Endometrium (tissue), 2 donors: Measurements from ENCODE around the gene UBE2E1.
"Not testable (repeated sequence)": the region's sequence is repeated elsewhere in the genome, so short reads cannot be mapped to it uniquely, and the experiment has no call there.

Experiments used
- FAIRE-seq: peaks from 2 replicates; lab custom pipeline; 2012; peaks lifted over from hg19 to GRCh38; lab: Jason Lieb, UNC
- donor health status: control.
- donor health status: control.

The UBE2E1 gene

GRCh38 chr3:23918331-23918730 is 112.6 kb downstream of the UBE2E1 start:
- not testable (repeated sequence) for FAIRE-seq

DNA sequence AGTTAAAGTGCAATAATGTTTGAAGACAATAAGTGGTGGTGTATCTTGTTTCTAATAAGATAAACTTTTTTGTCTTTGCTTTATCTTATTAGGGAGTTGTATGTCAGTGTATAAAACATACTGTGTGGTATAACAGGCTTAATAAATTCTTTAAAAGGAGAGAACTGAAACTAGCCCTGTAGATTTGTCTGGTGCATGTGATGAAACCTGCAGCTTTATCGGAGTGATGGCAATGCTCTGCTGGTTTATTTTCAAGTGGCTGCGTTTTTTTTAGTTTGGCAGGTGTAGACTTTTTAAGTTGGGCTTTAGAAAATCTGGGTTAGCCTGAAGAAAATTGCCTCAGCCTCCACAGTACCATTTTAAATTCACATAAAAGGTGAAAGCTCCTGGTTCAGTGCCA is 113.9 kb downstream of the UBE2E1 start:
- no peak for FAIRE-seq

GRCh38 chr3:23920151-23920655 is 114.4 kb downstream of the UBE2E1 start:
- FAIRE-seq, result no peak

DNA sequence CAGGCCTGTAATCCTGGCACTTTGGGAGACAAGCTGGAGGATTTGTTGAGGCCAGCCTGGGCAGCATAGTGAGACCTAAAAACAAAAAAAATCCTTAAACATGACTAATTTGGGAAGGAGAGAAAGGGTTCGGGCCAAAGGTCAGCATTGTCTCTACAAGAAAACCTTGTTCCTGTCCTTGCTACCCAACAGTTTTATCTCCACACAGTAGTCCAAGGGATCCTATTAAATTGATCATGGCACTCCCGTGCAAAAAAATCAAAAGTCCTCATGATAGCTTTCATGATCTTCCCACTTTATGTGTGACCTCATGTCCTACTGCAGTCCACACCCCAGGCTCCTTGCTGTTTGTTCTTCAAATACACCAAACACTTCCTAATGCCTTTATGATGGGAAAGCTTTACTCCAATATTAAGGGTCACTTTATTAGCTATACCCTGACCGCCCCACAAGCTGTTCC is 115.3 kb downstream of the UBE2E1 start:
- FAIRE-seq, result no peak

DNA sequence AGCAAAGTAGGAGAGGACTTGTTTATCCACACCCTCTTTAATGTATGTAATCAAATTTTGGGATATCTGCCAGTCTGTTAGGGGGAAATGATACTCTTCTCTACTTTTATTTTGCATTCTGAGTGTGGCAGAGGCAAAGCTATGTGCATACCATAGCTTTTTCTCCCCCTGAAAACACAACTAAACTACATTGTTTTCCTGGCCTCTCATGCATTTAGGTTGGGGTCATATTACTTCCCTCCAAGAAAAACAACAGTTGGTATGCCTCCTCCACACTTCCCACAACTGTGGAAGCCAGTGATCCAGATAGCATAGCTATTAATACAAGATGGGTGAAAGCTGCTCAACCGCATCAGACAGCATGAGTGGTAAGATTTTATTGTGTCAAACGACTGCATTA is 118.0 kb downstream of the UBE2E1 start:
- no peak for FAIRE-seq

DNA sequence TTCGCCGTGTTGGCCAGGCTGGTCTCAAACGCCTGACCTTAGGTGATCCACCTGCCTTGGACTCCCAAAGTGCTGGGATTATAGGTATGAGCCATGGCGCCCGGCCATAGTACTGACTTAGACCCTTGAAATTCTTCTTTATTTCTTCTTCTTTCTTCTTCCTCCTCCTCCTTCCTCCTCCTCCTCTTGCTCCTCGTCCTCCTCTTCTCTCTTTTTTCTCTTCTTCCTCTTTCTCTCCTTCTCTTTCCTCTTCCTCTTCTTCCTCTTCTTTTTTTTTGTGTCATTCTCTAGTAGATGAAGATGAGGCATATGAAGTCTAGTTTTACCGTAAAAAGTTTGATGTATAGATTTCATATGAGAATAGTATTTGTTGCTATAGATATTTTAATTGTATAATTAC is 120.5 kb downstream of the UBE2E1 start:
- no peak for FAIRE-seq

DNA sequence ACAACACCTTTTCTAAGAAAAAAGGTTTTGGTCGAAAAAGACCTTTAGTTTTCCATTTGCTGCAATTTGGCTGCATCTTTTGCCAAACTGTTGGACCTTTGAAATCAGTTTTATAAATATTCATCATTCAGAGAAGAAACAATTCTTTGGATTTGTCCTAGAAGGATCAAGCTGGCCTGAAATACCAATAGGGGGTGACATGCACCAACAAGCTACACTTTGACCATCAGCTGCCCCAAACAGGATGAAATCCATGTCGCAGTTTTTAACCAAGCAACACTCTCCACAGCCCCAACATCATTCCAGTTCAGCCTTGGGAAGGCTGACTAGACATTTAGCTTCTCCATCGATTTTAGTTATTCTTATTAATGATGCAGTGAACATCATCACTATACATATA is 121.0 kb downstream of the UBE2E1 start:
- no peak for FAIRE-seq

DNA sequence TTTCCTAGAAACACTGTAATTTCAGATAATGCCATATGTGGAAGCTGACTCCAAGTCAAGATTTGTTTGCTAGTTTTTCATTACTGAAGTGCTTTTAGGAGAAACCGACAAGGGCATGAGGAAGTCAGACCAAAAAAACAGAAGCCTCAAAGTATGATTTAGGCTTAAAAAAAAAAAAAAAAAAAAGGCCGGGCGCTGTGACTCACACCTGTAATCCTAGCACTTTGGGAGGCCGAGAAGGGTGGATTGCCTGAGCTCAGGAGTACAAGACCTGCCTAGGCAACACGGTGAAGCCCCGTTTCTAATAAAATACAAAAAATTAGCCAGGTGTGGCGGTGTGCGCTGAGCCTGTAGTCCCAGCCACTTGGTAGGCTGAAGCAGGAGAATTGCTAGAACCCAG is 122.8 kb downstream of the UBE2E1 start:
- FAIRE-seq, result no peak

DNA sequence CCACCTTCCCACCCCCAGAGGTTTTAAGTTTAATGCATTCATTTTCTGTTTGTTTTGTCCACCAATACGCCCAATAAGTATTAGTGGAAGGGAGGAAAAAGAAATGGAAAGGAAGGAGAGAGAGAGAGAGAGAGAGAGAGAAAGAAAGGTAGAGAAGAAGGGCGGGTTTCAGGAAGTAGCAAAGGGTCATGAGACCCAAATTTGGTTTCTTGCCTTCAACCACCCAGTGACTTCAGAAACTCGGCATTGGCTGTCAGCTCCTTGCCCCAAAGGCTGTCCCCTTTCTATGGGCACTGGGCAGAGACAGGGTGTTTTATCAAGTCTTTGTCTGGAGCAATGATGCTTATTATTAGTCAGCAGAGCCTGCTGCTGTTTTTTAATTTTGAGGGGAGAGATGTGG is 125.8 kb downstream of the UBE2E1 start:
- FAIRE-seq, result no peak

- no peak for FAIRE-seq
These were observed 126.8 kb downstream of the UBE2E1 start for GRCh38 chr3:23932571-23932970.

- FAIRE-seq, result no peak
These were observed 128.5 kb downstream of the UBE2E1 start for GRCh38 chr3:23934253-23934652.

- FAIRE-seq, result no peak
These were observed 131.5 kb downstream of the UBE2E1 start for GRCh38 chr3:23937296-23937695.

GRCh38 chr3:23938688-23939087 is 132.9 kb downstream of the UBE2E1 start:
- FAIRE-seq, result no peak

- FAIRE-seq, result no peak
These were observed 135.0 kb downstream of the UBE2E1 start for GRCh38 chr3:23940775-23941174.
